Endothelial cell of umbilical vein (primary cell): ENCODE measurements around the gene PPP1R9A.

Experiments
- CTCF ChIP-seq, 2 donors: IDR thresholded peaks; 1 replicate in 1 of 2; 2 replicates in 1 of 2; pipeline ENCODE4 v1.5.1; 2011; ENCODE audit warnings: low read length in 2 of 2, mild to moderate bottlenecking in 2 of 2, moderate library complexity in 2 of 2, control low read depth in 1 of 2, inconsistent platforms in 1 of 2, low read depth in 1 of 2; ENCODE audit not compliant: insufficient read depth in 1 of 2; ENCODE audit errors: extremely low read depth in 1 of 2
- FOS ChIP-seq: IDR thresholded peaks from 2 replicates; pipeline ENCODE4 v1.6.1; 2011; ENCODE audit warnings: mild to moderate bottlenecking, low read length, moderate library complexity, borderline replicate concordance; ENCODE audit not compliant: insufficient read depth
- POLR2A ChIP-seq: IDR thresholded peaks from 2 replicates; pipeline ENCODE4 v1.6.1; 2012; ENCODE audit warnings: low read depth, mild to moderate bottlenecking, control low read depth, low read length

DNA sequence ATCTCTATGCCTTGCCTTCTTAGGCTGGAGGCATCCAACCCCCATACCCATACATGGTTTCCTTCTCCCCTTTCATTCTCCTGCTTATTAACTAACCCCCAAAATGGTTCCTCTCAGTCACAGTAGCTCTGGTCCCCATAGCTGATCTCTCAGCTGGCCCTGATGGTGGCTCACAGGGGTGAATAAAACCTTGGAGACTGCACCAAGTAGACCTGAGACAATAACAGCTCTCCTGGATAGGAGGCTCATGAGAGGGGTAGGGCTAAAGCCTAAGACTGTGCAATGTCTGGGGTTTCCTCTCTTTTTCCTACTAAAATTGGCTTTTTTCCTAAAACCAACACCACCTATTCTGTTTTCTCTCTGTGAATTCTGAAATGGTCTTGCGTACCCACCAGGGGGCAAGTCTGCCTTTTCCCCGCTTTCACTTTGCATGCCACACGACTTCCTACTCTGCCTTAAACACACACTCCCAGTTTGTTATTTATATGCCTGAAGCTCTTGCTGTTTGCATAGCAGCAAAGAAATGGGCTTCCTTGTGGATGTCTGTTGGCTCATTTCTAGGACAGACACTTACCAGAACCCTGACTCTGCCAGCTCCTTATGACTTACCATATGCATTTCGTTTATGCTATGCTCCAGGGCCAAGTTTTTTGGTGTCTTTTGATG is 435.4 kb downstream of the PPP1R9A start:
- TF ChIP-seq CTCF (IDR thresholded peaks at IDR 0.05; ENCODE audit: extremely low read depth in 1 of 2, insufficient read depth in 1 of 2, low read depth in 1 of 2, low read length in 2 of 2): no peak
- TF ChIP-seq POLR2A: no peak
- no peak for TF ChIP-seq FOS
